H1 (cell line): ENCODE measurements around the gene FGFRL1. TPM values are rescaled to one million over a fixed set of nuclear protein-coding genes. Genes with fewer than 3 reads are reported as not detected.

Experiments used
- CTCF ChIA-PET: fragments of 300-600 bp; sonication (Branson Sonifier 250); formaldehyde crosslinking; loops from one replicate; lab custom pipeline; 2021; ENCODE audit not compliant: partially characterized antibody; lab: Charles Lee
- POLR2A ChIA-PET: fragments of 300-600 bp; sonication (Branson Sonifier 250); formaldehyde crosslinking; loops from one replicate; lab custom pipeline; 2021; ENCODE audit warnings: inconsistent platforms; ENCODE audit not compliant: partially characterized antibody; lab: Charles Lee
- DNase-seq, 2 experiments: peaks; one replicate each; pipeline versions ENCODE4 v3.0.0 to v3.0.0-alpha.2; 2010 to 2022; ENCODE audit warnings: low spot score in 2 of 2, low read depth in 1 of 2, mixed read lengths in 1 of 2
- FAIRE-seq: peaks from 2 replicates; lab custom pipeline; 2011; peaks lifted over from hg19 to GRCh38; lab: Jason Lieb, UNC
- H2AFZ ChIP-seq: 2 replicates; pipeline ENCODE4 v1.8.1; 2012; ENCODE audit warnings: low read length, inconsistent platforms
- H2AK5ac ChIP-seq: 2 replicates; pipeline ENCODE4 v1.6.1; 2013; ENCODE audit warnings: low read depth, low read length
- H2BK120ac ChIP-seq: replicated peaks from 2 replicates; pipeline ENCODE3; 2013; ENCODE audit warnings: low read depth, low read length, inconsistent platforms
- H2BK12ac ChIP-seq: 2 replicates; pipeline ENCODE4 v1.6.1; 2013; ENCODE audit warnings: low read depth, low read length
- H2BK15ac ChIP-seq: 2 replicates; pipeline ENCODE4 v1.6.1; 2013; ENCODE audit warnings: low read length
- H2BK20ac ChIP-seq: 2 replicates; pipeline ENCODE4 v1.6.1; 2013; ENCODE audit warnings: low read length
- H2BK5ac ChIP-seq: 2 replicates; pipeline ENCODE4 v1.6.1; 2013; ENCODE audit warnings: low read depth, low read length
- H3K14ac ChIP-seq: 2 replicates; pipeline ENCODE4 v1.6.1; 2013; ENCODE audit warnings: inconsistent platforms; ENCODE audit not compliant: insufficient read length
- H3K18ac ChIP-seq: 2 replicates; pipeline ENCODE4 v1.6.1; 2013; ENCODE audit warnings: low read length; ENCODE audit errors: extremely low read depth
- H3K23ac ChIP-seq: 2 replicates; pipeline ENCODE4 v1.6.1; 2013; ENCODE audit warnings: inconsistent platforms; ENCODE audit not compliant: insufficient read length
- H3K23me2 ChIP-seq: 2 replicates; pipeline ENCODE4 v1.6.1; 2013; ENCODE audit warnings: low read depth, low read length
- H3K27ac ChIP-seq: 2 replicates; pipeline ENCODE4 v1.6.1; 2011; ENCODE audit warnings: low read depth, low read length, inconsistent platforms
- H3K27me3 ChIP-seq, 4 experiments: replicated peaks in 1 of 4; 1 replicate in 1 of 4; 2 replicates in 3 of 4; pipeline versions ENCODE4 v1.6.1 to v1.8.1; 2011 to 2013; ENCODE audit warnings: low read length in 3 of 4, mild to moderate bottlenecking in 3 of 4, inconsistent platforms in 2 of 4, mixed read lengths in 2 of 4, moderate library complexity in 1 of 4; ENCODE audit not compliant: control insufficient read depth in 3 of 4, insufficient read depth in 3 of 4; ENCODE audit errors: extremely low read depth in 1 of 4
- H3K36me3 ChIP-seq, 4 experiments: 2 replicates each; pipeline versions ENCODE4 v1.6.1 to v1.8.1; 2011 to 2013; ENCODE audit warnings: mild to moderate bottlenecking in 4 of 4, low read length in 3 of 4, moderate library complexity in 2 of 4, control low read depth in 1 of 4, inconsistent platforms in 1 of 4; ENCODE audit not compliant: insufficient read depth in 4 of 4, control insufficient read depth in 2 of 4
- H3K4ac ChIP-seq: replicated peaks from 2 replicates; pipeline ENCODE3; 2013; ENCODE audit warnings: low read length, low read depth, mixed read lengths, inconsistent platforms; ENCODE audit not compliant: insufficient read length
- H3K4me1 ChIP-seq, 4 experiments: replicated peaks in 1 of 4; 1 replicate in 1 of 4; 2 replicates in 3 of 4; pipeline versions ENCODE4 v1.6.1 to v1.8.1; 2011 to 2013; ENCODE audit warnings: low read length in 3 of 4, inconsistent platforms in 2 of 4, mixed read lengths in 1 of 4; ENCODE audit not compliant: insufficient read depth in 4 of 4, control insufficient read depth in 3 of 4
- H3K4me2 ChIP-seq, 2 experiments: 2 replicates each; pipeline versions ENCODE4 v1.6.1 to v1.8.1; 2011 to 2013; ENCODE audit warnings: low read depth in 2 of 2, low read length in 2 of 2, control low read depth in 1 of 2, inconsistent platforms in 1 of 2, mild to moderate bottlenecking in 1 of 2; ENCODE audit not compliant: insufficient read depth in 1 of 2
- H3K4me3 ChIP-seq, 4 experiments: fragments of 200-600, 300-600 bp in 1 of 4; sonication (generic), shearing (Covaris generic), sonication (Bioruptor Twin) in 1 of 4; 2 replicates each; pipeline versions ENCODE4 v1.5.1 to v1.8.1; 2011 to 2016; ENCODE audit warnings: low read length in 4 of 4, low read depth in 3 of 4, control low read depth in 2 of 4, inconsistent platforms in 2 of 4, mild to moderate bottlenecking in 2 of 4, mixed read lengths in 1 of 4, moderate library complexity in 1 of 4; ENCODE audit not compliant: insufficient read depth in 2 of 4; ENCODE audit errors: extremely low read depth in 1 of 4
- H3K56ac ChIP-seq: replicated peaks from 2 replicates; pipeline ENCODE3; 2013; ENCODE audit warnings: low read depth, mild to moderate bottlenecking, mixed read lengths, low read length, inconsistent platforms; ENCODE audit not compliant: insufficient read length
- H3K79me1 ChIP-seq: 2 replicates; pipeline ENCODE4 v1.6.1; 2013; ENCODE audit warnings: low read depth, low read length, control low read depth
- H3K79me2 ChIP-seq, 2 experiments: 2 replicates each; pipeline versions ENCODE4 v1.6.1 to v1.8.1; 2012 to 2013; ENCODE audit warnings: low read length in 2 of 2, mild to moderate bottlenecking in 2 of 2, inconsistent platforms in 1 of 2; ENCODE audit not compliant: insufficient read depth in 2 of 2, control insufficient read depth in 1 of 2
- H3K9ac ChIP-seq, 4 experiments: replicated peaks in 1 of 4; 1 replicate in 1 of 4; 2 replicates in 3 of 4; pipeline versions ENCODE4 v1.6.1 to v1.8.1; 2011 to 2013; ENCODE audit warnings: low read depth in 3 of 4, low read length in 3 of 4, control low read depth in 2 of 4, mild to moderate bottlenecking in 2 of 4, moderate library complexity in 2 of 4, inconsistent platforms in 1 of 4; ENCODE audit errors: extremely low read depth in 1 of 4
- H3K9me3 ChIP-seq, 2 experiments: 2 replicates each; pipeline versions ENCODE4 v1.6.1 to v1.8.1; 2012 to 2013; ENCODE audit warnings: mild to moderate bottlenecking in 2 of 2, moderate library complexity in 2 of 2, control low read depth in 1 of 2, inconsistent platforms in 1 of 2, low read depth in 1 of 2, low read length in 1 of 2, mixed read lengths in 1 of 2; ENCODE audit not compliant: insufficient read depth in 2 of 2
- H4K20me1 ChIP-seq, 2 experiments: replicated peaks in 1 of 2; 2 replicates each; pipeline versions ENCODE3 to v1.8.1; 2011 to 2013; ENCODE audit warnings: inconsistent platforms in 2 of 2, low read length in 2 of 2, mild to moderate bottlenecking in 1 of 2; ENCODE audit not compliant: insufficient read depth in 2 of 2, control insufficient read depth in 1 of 2
- H4K5ac ChIP-seq: 2 replicates; pipeline ENCODE4 v1.6.1; 2013; ENCODE audit warnings: low read length, low read depth, mixed read lengths, inconsistent platforms; ENCODE audit not compliant: insufficient read length
- H4K8ac ChIP-seq: 2 replicates; pipeline ENCODE4 v1.8.0; 2013; ENCODE audit warnings: mild to moderate bottlenecking, moderate library complexity, low read length, inconsistent platforms; ENCODE audit not compliant: insufficient read depth; ENCODE audit errors: extremely low read depth
- H4K91ac ChIP-seq: replicated peaks from 2 replicates; pipeline ENCODE3; 2013; ENCODE audit warnings: low read length, mixed read lengths, inconsistent platforms; ENCODE audit not compliant: insufficient read length
- BRCA1 ChIP-seq: IDR thresholded peaks from 2 replicates; pipeline ENCODE4 v1.6.1; 2012; ENCODE audit warnings: low read depth, low read length, improper control_type of control experiment
- EGR1 ChIP-seq: IDR thresholded peaks from 2 replicates; pipeline ENCODE4 v1.6.1; 2011; ENCODE audit warnings: low read depth, low read length, borderline replicate concordance
- EZH2 ChIP-seq: fragments of 200-600 bp; sonication (generic); IDR thresholded peaks from 2 replicates; pipeline ENCODE4 v1.7.1; 2012; ENCODE audit warnings: low read depth, mild to moderate bottlenecking, moderate library complexity, low read length, inconsistent platforms; ENCODE audit not compliant: severe bottlenecking
- KDM5A ChIP-seq: fragments of 200-600 bp; IDR thresholded peaks from 2 replicates; pipeline ENCODE4 v1.7.1; 2012; ENCODE audit warnings: mild to moderate bottlenecking, low read length, inconsistent platforms, mixed read lengths
- SP2 ChIP-seq: IDR thresholded peaks from 2 replicates; pipeline ENCODE4 v1.6.1; 2012; ENCODE audit warnings: mild to moderate bottlenecking, low read length, inconsistent platforms
- TEAD4 ChIP-seq: IDR thresholded peaks from 2 replicates; pipeline ENCODE4 v1.6.1; 2012; ENCODE audit warnings: low read depth, low read length, inconsistent platforms, mixed read lengths
- WGBS, 2 experiments: shearing (Covaris generic) in 1 of 2; methylation state at CpG; one replicate each; pipeline versions ENCODE4 v1.1.6 to v1.1.7; 2013 to 2015; ENCODE audit warnings: low lambda C conversion rate in 2 of 2, mixed read lengths in 2 of 2, inconsistent platforms in 1 of 2, low coverage in 1 of 2, missing lambda C conversion rate in 1 of 2; ENCODE audit not compliant: insufficient replicate concordance in 2 of 2, insufficient coverage in 1 of 2, insufficient read length in 1 of 2; ENCODE audit errors: extremely low coverage in 1 of 2, missing lambda C conversion rate in 1 of 2; 5-methylcytosine and 5-hydroxymethylcytosine counted together
- polyA plus RNA-seq, 7 experiments: library from polyadenylated mRNA; depleted of rRNA in 3 of 7; stranded (reverse) in 5 of 7; unstranded in 2 of 7; fragments of >200 nt in 5 of 7; fragments of 200-250 nt in 2 of 7; gene quantifications; 1 replicate in 5 of 7; 2 replicates in 1 of 7; 4 replicates in 1 of 7; pipeline versions ENCODE4 v1.2.1 to v1.2.3, GENCODE V29; 2011 to 2013; ENCODE audit warnings: missing spikeins in 2 of 7, mixed read lengths in 2 of 7
- total RNA-seq: library from RNA; stranded (reverse); fragmentation: NEBNext Ultra II Directional; extraction: Animal tissue kit (Norgen Biotek cat#: 25700); gene quantifications from 2 replicates; pipeline ENCODE4 v1.2.1, GENCODE V29; 2021

The FGFRL1 gene
- total and polyA plus RNA-seq, 2 of the 8 experiments (the other 6 are each of a cell fraction or from before 2014, with no cell fraction given), result 18.9 to 34.6 TPM

DNA sequence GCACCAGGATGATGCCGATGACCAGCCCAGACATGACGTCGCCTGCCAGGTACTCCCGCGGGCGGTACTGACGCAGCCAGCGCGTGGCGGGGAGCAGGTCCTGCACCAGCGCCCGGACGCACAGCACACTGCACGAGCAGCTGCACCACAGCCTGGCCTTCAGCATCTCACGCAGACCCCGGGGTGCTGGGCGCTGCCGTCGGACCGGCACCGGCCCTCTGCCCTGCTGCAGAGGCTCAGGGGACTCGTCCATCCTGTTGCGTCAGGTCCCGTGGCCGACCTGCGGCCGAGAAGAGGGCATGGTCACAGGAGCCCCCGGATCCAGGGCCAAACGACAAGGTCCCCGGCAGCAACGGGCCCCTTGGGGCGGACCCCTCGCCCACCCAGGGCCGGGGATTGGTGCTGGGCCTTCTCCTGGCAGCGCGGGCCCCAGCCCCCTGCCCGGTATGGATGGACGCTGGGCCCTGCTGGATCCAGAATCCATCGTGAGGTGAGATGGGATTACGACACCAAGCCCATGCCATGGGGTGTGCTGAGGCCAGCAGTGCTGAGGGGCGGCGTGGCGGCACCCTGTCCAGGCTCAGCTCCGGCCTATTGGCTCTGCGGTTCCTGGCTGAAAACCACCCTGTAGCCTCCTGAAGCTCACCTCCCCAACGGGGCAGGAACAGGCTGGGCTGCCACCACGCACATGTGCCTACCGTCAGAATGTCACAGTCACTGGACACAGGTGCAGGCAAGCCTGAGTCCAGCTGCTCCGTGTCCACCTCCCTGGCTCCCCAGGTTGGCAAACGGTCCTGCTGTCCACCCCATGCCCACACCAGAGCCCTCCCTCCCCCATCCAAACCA lies 19.8 kb upstream of the FGFRL1 start:
- H3K9ac ChIP-seq, result no peak overlapping the region
- H3K4ac ChIP-seq, result no peak overlapping the region
- POLR2A ChIA-PET, result no interaction called here
- no peak for DNase-seq
- H2BK120ac ChIP-seq, result no peak overlapping the region
- H3K27ac ChIP-seq, result no peak overlapping the region
- no peak for FAIRE-seq
- peaks cover 3 to 19% (median 12%) of the 10 kb centered on the region in 4 experiments for H3K27me3 ChIP-seq
- no peaks in the 10 kb centered on the region; a peak in 1 of 8 replicates for H3K36me3 ChIP-seq
- 96% methylated on average over 38 of the region's 50 CpGs; no CpG with 5 or more reads in 1 of the 2 experiments for WGBS, 2 experiments
- H2BK12ac ChIP-seq, result no peak overlapping the region
- H2BK15ac ChIP-seq, result no peak overlapping the region
- H2BK5ac ChIP-seq, result no peak overlapping the region
- no peak overlapping the region for H3K4me2 ChIP-seq
- H2AK5ac ChIP-seq, result no peak overlapping the region
- H3K14ac ChIP-seq, result no peak overlapping the region
- TF ChIP-seq EZH2 (no peak), BRCA1 (no peak), SP2 (no peak), TEAD4 (no peak), KDM5A (no peak), EGR1 (no peak)
- no peak overlapping the region for H3K4me3 ChIP-seq
- CTCF ChIA-PET, result interaction anchor here (0.5 kb wide), 1 partner anchor 104 kb away, joined by 3 read pairs; no protein-coding TSS in a partner anchor
- H3K79me1 ChIP-seq, result no peaks in the 10 kb centered on the region
- no peak overlapping the region for H4K8ac ChIP-seq
- H2BK20ac ChIP-seq, result no peak overlapping the region
- peaks cover 3% of the 10 kb centered on the region; the same call in 1 of the 2 replicates for H3K23me2 ChIP-seq
- H4K91ac ChIP-seq, result no peak overlapping the region
- no peaks in the 10 kb centered on the region for H3K79me2 ChIP-seq
- H3K4me1 ChIP-seq, result peaks cover 0 to 2% (median 0%) of the 10 kb centered on the region in 4 experiments; a peak in 2 of 7 replicates
- no peak overlapping the region for H3K56ac ChIP-seq
- H3K9me3 ChIP-seq, result no peaks in the 10 kb centered on the region
- H4K5ac ChIP-seq, result no peak overlapping the region
- H4K20me1 ChIP-seq, result peaks cover 2 to 12% of the 10 kb centered on the region in 2 experiments
- H3K23ac ChIP-seq, result no peak overlapping the region
- H2AFZ ChIP-seq, result no peak overlapping the region
- no peak overlapping the region for H3K18ac ChIP-seq
